DOHH2 (cell line): ENCODE data around the gene CRTAP.

Experiments
- EZH2phosphoT487 ChIP-seq: fragments of 200-600 bp; sonication (generic); IDR thresholded peaks from 2 replicates; pipeline ENCODE4 v1.6.1; 2017; ENCODE audit warnings: borderline replicate concordance, mild to moderate bottlenecking, antibody characterized with exemption, low read length, moderate library complexity, mixed read lengths
- TF ChIP-seq, protein P1 (sequence below): fragments of 200-600 bp; sonication (generic); IDR thresholded peaks from one replicate; pipeline ENCODE4 v1.5.1; 2014; ENCODE audit warnings: antibody characterized with exemption, mild to moderate bottlenecking, low read depth, low read length; ENCODE audit not compliant: poor library complexity, severe bottlenecking

DNA sequence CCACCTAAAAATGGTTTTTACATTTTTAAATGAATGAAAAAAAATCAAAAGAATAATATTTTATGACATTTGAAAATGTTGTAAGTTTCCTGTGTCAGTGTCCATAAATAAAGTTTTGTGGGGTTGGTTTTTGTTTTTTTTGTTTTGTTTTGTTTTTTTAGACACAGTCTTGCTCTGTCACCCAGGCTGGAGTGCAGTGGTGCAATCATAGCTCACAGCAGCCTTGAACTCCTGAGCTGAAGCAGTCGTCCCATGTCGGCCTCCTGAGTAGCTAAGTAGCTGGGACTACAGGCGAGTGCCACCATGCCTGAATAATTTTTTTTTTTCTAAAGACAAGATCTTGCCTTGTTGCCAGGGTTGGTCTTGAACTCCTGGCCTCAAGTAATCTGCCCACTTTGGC is 14.1 kb upstream of the CRTAP start:
- TF ChIP-seq, protein P1, sequence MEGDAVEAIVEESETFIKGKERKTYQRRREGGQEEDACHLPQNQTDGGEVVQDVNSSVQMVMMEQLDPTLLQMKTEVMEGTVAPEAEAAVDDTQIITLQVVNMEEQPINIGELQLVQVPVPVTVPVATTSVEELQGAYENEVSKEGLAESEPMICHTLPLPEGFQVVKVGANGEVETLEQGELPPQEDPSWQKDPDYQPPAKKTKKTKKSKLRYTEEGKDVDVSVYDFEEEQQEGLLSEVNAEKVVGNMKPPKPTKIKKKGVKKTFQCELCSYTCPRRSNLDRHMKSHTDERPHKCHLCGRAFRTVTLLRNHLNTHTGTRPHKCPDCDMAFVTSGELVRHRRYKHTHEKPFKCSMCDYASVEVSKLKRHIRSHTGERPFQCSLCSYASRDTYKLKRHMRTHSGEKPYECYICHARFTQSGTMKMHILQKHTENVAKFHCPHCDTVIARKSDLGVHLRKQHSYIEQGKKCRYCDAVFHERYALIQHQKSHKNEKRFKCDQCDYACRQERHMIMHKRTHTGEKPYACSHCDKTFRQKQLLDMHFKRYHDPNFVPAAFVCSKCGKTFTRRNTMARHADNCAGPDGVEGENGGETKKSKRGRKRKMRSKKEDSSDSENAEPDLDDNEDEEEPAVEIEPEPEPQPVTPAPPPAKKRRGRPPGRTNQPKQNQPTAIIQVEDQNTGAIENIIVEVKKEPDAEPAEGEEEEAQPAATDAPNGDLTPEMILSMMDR: no peak
- no peak for TF ChIP-seq EZH2phosphoT487
